Neutrophil (primary cell): ENCODE measurements around the gene NUP98.

ENCODE experiments used
- H3K27ac ChIP-seq: fragments of 200-600 bp; sonication (generic); 2 replicates; pipeline ENCODE4 v1.5.1; 2016; ENCODE audit warnings: mild to moderate bottlenecking, moderate library complexity
- H3K27me3 ChIP-seq: fragments of 200-600 bp; sonication (generic); 2 replicates; pipeline ENCODE4 v1.6.0; 2016; ENCODE audit warnings: mild to moderate bottlenecking
- H3K36me3 ChIP-seq: fragments of 200-600 bp; sonication (generic); 2 replicates; pipeline ENCODE4 v1.5.1; 2017
- H3K4me1 ChIP-seq, 2 experiments: fragments of 200-600 bp in 1 of 2; sonication (generic) in 1 of 2; 1 replicate in 1 of 2; 2 replicates in 1 of 2; pipeline versions ENCODE4 v1.5.1 to v1.6.1; 2013 to 2016; ENCODE audit warnings: low read depth in 1 of 2, low read length in 1 of 2, mild to moderate bottlenecking in 1 of 2, moderate library complexity in 1 of 2; ENCODE audit not compliant: control insufficient read depth in 1 of 2, insufficient read depth in 1 of 2
- H3K4me3 ChIP-seq, 2 experiments: fragments of 200-600 bp in 1 of 2; sonication (generic) in 1 of 2; 1 replicate in 1 of 2; 2 replicates in 1 of 2; pipeline ENCODE4 v1.5.1; 2013 to 2016; ENCODE audit warnings: low read depth in 1 of 2, low read length in 1 of 2, mild to moderate bottlenecking in 1 of 2, moderate library complexity in 1 of 2
- H3K9me3 ChIP-seq: fragments of 200-600 bp; sonication (generic); 2 replicates; pipeline ENCODE4 v1.5.1; 2016
- CTCF ChIP-seq: fragments of 200-600 bp; sonication (generic); IDR thresholded peaks from 2 replicates; pipeline ENCODE4 v1.5.1; 2016; ENCODE audit warnings: antibody characterized with exemption

The NUP98 gene

GRCh38 chr11:3738241-3738640, 59.1 kb downstream of the NUP98 start:
- H3K36me3 ChIP-seq, result peaks cover 86% of the 10 kb centered on the region
- no peak overlapping the region for H3K4me3 ChIP-seq
- H3K4me1 ChIP-seq, result no peaks in the 10 kb centered on the region
- H3K9me3 ChIP-seq, result no peaks in the 10 kb centered on the region
- peak overlapping the region; percentile 17 for H3K27ac ChIP-seq
- no peaks in the 10 kb centered on the region for H3K27me3 ChIP-seq
- TF ChIP-seq CTCF, result no peak

- no peaks in the 10 kb centered on the region for H3K9me3 ChIP-seq
- H3K4me3 ChIP-seq, result no peak overlapping the region
- H3K36me3 ChIP-seq, result peaks cover 86% of the 10 kb centered on the region
- no peak for TF ChIP-seq CTCF
- H3K27ac ChIP-seq, result no peak overlapping the region
- no peaks in the 10 kb centered on the region for H3K4me1 ChIP-seq
- no peaks in the 10 kb centered on the region for H3K27me3 ChIP-seq
These were observed 59.9 kb downstream of the NUP98 start for GRCh38 chr11:3737386-3737933.

GRCh38 chr11:3736816-3737215, 60.5 kb downstream of the NUP98 start:
- no peaks in the 10 kb centered on the region for H3K9me3 ChIP-seq
- H3K4me1 ChIP-seq, result no peaks in the 10 kb centered on the region
- H3K4me3 ChIP-seq, result no peak overlapping the region
- peaks cover 86% of the 10 kb centered on the region for H3K36me3 ChIP-seq
- no peak overlapping the region for H3K27ac ChIP-seq
- no peak for TF ChIP-seq CTCF
- H3K27me3 ChIP-seq, result no peaks in the 10 kb centered on the region

- no peaks in the 10 kb centered on the region for H3K27me3 ChIP-seq
- H3K36me3 ChIP-seq, result peaks cover 87% of the 10 kb centered on the region
- H3K27ac ChIP-seq, result no peak overlapping the region
- no peaks in the 10 kb centered on the region for H3K9me3 ChIP-seq
- H3K4me3 ChIP-seq, result no peak overlapping the region
- TF ChIP-seq CTCF, result no peak
- H3K4me1 ChIP-seq, result no peaks in the 10 kb centered on the region
These were observed 61.5 kb downstream of the NUP98 start for GRCh38 chr11:3735827-3736226.

GRCh38 chr11:3732671-3733436, 64.5 kb downstream of the NUP98 start:
- no peaks in the 10 kb centered on the region for H3K27me3 ChIP-seq
- no peak overlapping the region for H3K4me3 ChIP-seq
- H3K9me3 ChIP-seq, result no peaks in the 10 kb centered on the region
- no peaks in the 10 kb centered on the region for H3K4me1 ChIP-seq
- TF ChIP-seq CTCF, result no peak
- H3K27ac ChIP-seq, result peak overlapping the region; percentile 14
- peaks cover 92% of the 10 kb centered on the region for H3K36me3 ChIP-seq
